ENCODE results near the gene MT1B. TPM values are rescaled to one million over a fixed set of nuclear protein-coding genes. Genes with fewer than 3 reads are reported as not detected.
"Not testable (repeated sequence)": the region's sequence is repeated elsewhere in the genome, so short reads cannot be mapped to it uniquely, and the experiment has no call there.

The MT1B gene
- total RNA-seq, 1 experiment from 2014 or later = not detected

- peak; percentile 48 for DNase-seq (ENCODE audit: low read depth)
Measured at GRCh38 chr16:56667581-56668571, 16.2 kb downstream of the MT1B start, which contains the start of gene MT1G. MT1G (minus strand) TSS chr16:56668065; CDS start chr16:56667993, 72 bp downstream.

- DNase-seq (ENCODE audit: low read depth) = no peak
Measured at GRCh38 chr16:56669005-56669839, 17.5 kb downstream of the MT1B start, which contains the start of gene MT1H. MT1H (plus strand) TSS chr16:56669814; CDS start chr16:56669885, 71 bp downstream.

GRCh38 chr16:56669840-56670619 lies 18.3 kb downstream of the MT1B start:
- DNase-seq (ENCODE audit: low read depth) = no peak

GRCh38 chr16:56670620-56670934 lies 18.9 kb downstream of the MT1B start:
- no peak for DNase-seq (ENCODE audit: low read depth)

- DNase-seq (ENCODE audit: low read depth) = not testable (repeated sequence)
Measured at GRCh38 chr16:56671691-56672090, 20.0 kb downstream of the MT1B start.

GRCh38 chr16:56672171-56672570 lies 20.5 kb downstream of the MT1B start:
- not testable (repeated sequence) for DNase-seq (ENCODE audit: low read depth)

GRCh38 chr16:56672761-56673536 lies 21.3 kb downstream of the MT1B start:
- no peak for DNase-seq (ENCODE audit: low read depth)

- DNase-seq (ENCODE audit: low read depth) = no peak
Measured at GRCh38 chr16:56673921-56674320, 22.2 kb downstream of the MT1B start.

- DNase-seq (ENCODE audit: low read depth) = not testable (repeated sequence)
Measured at GRCh38 chr16:56674570-56674969, 22.9 kb downstream of the MT1B start.

GRCh38 chr16:56675685-56676210 lies 24.1 kb downstream of the MT1B start:
- no peak for DNase-seq (ENCODE audit: low read depth)

- DNase-seq (ENCODE audit: low read depth) = no peak
Measured at GRCh38 chr16:56677474-56677873, 25.8 kb downstream of the MT1B start.

GRCh38 chr16:56679078-56679730 lies 27.5 kb downstream of the MT1B start:
- no peak for DNase-seq (ENCODE audit: low read depth)

- peak; percentile 28 for DNase-seq (ENCODE audit: low read depth)
Measured at GRCh38 chr16:56679818-56680217, 28.1 kb downstream of the MT1B start.

- DNase-seq (ENCODE audit: low read depth) = peak; percentile 91
Measured at GRCh38 chr16:56681939-56682702, 30.4 kb downstream of the MT1B start, which contains the start of gene MT1X. MT1X (plus strand) TSS chr16:56682470; CDS start chr16:56682541, 71 bp downstream.

- no peak for DNase-seq (ENCODE audit: low read depth)
Measured at GRCh38 chr16:56682703-56683397, 31.2 kb downstream of the MT1B start.

- DNase-seq (ENCODE audit: low read depth) = no peak
Measured at GRCh38 chr16:56683424-56684172, 31.9 kb downstream of the MT1B start.

GRCh38 chr16:56684256-56684925 lies 32.7 kb downstream of the MT1B start:
- no peak for DNase-seq (ENCODE audit: low read depth)

Data from Daoy (cell line).